NCI-H69 (cell line): Measurements from ENCODE around the gene GIPC1.
"Not testable (repeated sequence)": the region's sequence is repeated elsewhere in the genome, so short reads cannot be mapped to it uniquely, and the experiment has no call there.

Experiments
- DNase-seq: peaks from one replicate; lab custom pipeline; 2025; lab: John Stamatoyannopoulos, UW

The GIPC1 gene, protein sequence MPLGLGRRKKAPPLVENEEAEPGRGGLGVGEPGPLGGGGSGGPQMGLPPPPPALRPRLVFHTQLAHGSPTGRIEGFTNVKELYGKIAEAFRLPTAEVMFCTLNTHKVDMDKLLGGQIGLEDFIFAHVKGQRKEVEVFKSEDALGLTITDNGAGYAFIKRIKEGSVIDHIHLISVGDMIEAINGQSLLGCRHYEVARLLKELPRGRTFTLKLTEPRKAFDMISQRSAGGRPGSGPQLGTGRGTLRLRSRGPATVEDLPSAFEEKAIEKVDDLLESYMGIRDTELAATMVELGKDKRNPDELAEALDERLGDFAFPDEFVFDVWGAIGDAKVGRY

GRCh38 chr19:14496029-14496833 lies at the start of gene GIPC1:
TSS of gene GIPC1 (minus strand) at chr19:14496127. CDS start at chr19:14482976, 13,151 bp downstream.
- peak; percentile 100 for DNase-seq

DNA sequence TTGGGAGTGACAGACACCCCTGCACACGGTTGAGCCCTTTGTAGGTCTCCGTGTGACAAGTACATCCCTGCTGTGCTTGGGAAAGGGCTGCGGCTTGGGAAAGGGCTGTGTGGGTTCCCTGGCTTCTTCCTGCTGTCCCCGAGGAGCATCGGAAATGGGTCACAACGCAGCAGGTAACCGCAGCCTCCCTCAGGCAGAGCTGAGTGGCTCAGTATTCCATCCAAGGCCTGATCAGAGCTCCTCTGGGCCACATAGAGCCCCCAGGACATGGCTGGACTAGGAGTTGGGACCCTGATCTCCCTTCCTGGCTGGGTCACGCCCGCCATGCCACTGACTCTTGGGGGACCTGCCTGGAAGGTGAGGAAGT lies 49.8 kb upstream of the GIPC1 start:
- DNase-seq, result no peak

DNA sequence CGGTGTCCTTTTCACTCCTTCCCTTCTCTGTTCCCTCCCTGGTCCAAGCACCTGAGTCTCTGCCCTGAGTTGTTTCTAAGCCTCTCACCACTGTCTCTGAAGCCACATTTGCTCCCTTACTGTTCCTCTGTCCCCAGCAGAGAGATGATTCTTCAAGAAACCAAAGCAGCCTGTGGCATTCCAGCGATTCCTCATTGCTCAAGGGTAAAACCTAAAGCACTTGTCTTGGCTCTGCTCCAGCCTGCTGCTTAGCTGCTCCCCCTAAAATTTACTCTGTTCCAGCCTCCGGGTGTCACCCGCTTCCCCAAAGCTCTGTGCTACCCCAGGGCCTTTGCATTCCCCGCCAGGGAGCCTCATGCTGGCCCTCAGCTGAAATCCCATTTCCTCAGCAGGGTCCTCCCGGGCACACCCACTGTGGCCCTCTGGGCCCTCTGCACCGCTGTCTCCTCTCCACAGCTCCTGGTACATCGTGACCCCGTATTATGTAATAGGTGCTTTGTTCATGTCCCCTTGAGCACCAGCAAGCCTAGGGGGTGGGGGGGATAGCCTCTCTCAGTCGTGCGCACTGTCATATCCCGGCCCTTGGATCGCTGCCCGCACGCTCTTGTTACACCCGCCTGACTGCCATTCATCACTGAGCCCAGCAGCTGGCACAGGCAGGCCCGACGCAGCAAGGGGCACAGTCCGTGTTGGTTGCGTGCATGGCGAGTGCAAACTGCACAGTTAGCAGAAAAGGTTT lies 49.2 kb upstream of the GIPC1 start:
- DNase-seq, result peak; percentile 99

DNA sequence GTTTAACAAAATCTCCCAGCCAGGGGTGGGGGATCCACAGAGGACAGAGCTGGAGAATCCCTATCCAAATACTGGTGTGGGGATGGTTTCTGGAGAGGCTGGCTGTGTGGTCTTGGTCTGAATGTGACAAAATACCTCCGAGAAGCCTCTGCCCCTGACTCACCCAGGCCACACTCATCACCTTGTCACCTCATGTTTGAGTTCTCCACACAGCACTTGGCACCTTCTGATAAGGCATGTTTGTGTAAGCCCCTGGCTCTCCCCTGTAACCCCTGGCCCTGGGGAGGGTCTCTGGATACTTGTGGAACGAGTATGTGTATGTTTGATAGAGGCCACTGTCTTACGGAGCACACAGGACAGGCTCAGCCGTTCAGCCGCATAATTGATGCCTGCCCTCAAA lies 48.1 kb upstream of the GIPC1 start:
- no peak for DNase-seq

GRCh38 chr19:14542711-14543328 lies 46.9 kb upstream of the GIPC1 start:
- DNase-seq, result no peak

- not testable (repeated sequence) for DNase-seq
These were observed 46.1 kb upstream of the GIPC1 start for GRCh38 chr19:14541979-14542378.

GRCh38 chr19:14540741-14541525 lies 45.0 kb upstream of the GIPC1 start:
- no peak for DNase-seq

GRCh38 chr19:14536926-14537692 lies 41.2 kb upstream of the GIPC1 start:
- DNase-seq, result peak; percentile 59

GRCh38 chr19:14533450-14533849 lies 37.5 kb upstream of the GIPC1 start:
- DNase-seq, result no peak

- no peak for DNase-seq
These were observed 34.6 kb upstream of the GIPC1 start for GRCh38 chr19:14530506-14530905.

DNA sequence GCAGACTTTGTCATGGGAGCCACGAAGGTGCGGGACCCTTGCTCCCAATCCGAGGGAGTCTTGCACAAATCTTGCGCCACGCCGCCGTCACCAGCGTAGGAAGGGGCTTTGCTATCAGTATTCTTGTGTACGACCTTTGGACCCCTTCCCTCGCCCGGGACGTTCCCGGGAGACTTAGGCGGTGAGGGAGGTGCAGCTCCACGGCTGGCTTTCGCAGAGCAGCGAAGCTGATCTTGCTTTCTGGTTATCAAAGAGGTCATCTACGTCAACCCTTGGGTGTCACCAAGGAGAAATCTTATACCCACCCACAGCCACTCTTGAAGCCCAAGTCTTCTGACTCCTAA lies 34.0 kb upstream of the GIPC1 start:
- DNase-seq, result no peak

DNA sequence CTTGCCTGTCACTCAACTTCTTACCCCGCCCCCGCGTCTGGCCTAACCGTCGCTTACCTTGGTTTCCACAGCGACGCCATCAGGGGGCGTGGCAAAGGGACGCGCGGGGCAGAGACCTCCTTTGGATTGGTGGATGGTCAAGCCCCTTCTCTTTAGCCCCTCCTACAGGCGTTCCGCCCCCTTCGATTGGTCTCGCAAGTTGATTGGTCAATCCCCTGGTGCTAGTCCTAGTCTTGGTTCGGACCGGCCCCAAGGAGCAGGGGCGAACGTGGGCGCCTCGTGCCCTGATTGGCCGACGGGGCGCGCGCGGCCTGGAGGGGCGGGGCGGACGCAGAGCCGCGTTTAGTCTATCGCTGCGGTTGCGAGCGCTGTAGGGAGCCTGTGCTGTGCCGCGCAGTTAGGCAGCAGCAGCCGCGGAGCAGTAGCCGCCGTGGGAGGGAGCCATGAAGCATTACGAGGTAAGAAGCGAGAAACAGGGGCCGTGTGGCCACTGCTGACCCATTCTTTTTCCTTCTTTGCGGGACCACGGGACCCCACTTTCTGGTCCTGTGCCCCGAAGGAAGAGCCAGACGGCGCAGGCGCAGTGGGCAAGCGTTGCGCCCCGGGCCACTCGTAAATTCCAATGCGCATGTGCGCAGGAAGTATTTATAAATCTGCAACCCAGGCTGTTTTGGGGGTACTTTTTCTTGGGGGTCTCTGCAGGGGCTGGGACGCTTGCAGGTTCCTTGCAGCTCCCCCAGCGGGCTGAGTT lies 33.5 kb upstream of the GIPC1 start, which contains the start of gene TECR:
TECR (plus strand) TSS at position 341 of the 751 bp plus-strand sequence; CDS start at position 444, 103 bp downstream.
- peak; percentile 100 for DNase-seq

GRCh38 chr19:14528419-14529253 lies 32.7 kb upstream of the GIPC1 start:
- peak; percentile 18 for DNase-seq

DNA sequence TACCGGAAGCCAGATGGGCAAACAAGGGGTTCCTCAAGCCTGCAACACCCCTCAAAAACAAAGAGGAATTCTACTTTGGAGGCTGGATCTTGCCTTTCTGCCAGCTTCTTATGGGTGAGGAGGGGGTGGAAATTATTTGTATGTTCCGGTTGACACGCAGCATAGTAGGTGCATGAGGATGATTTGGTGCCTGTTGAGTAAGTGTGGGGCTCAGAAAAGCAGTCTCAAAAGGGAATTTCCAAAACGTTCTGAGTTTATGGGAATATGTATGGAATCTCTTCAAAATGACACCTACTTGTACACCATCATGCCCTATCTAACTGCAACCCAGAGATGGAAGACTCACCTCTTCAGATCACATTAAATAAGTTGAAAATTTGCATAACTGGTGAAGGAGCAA lies 30.5 kb upstream of the GIPC1 start:
- DNase-seq, result no peak

GRCh38 chr19:14525729-14526128 lies 29.8 kb upstream of the GIPC1 start:
- DNase-seq, result no peak

DNA sequence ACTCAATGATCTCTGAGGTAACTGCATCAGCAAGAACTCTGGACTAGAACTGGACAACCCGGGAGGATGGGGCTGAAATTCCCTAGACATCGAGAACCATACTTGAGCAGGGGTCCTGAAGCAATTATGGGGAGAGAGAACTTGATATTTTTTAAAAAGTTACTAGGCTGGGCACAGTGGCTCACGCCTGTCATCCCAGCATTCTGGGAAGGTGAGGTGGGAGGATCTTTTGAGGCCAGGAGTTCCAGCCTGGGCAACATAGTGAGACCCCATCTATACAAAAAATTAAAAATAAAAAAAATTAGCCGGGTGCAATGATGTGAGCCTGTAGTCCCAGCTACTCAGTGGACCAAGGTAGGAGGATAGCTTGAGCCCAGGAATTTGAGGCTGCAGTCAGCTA lies 24.6 kb upstream of the GIPC1 start:
- no peak for DNase-seq

GRCh38 chr19:14519860-14520407 lies 24.0 kb upstream of the GIPC1 start:
- DNase-seq, result no peak

- no peak for DNase-seq
These were observed 23.4 kb upstream of the GIPC1 start for GRCh38 chr19:14519245-14519859.
